CD14-positive monocyte (primary cell): Measurements from ENCODE around the gene NTRK3. TPM values are rescaled to one million over a fixed set of nuclear protein-coding genes. Genes with fewer than 3 reads are reported as not detected.

Source experiments
- DNase-seq, 3 donors: peaks; one replicate each; pipeline ENCODE4 v3.0.0-alpha.2; 2011 to 2022
- H2AFZ ChIP-seq: 2 replicates; pipeline ENCODE4 v1.6.0; 2012; ENCODE audit warnings: mild to moderate bottlenecking, low read depth, low read length, inconsistent platforms; ENCODE audit not compliant: insufficient read depth, poor library complexity, severe bottlenecking
- H3K27ac ChIP-seq, 2 donors: 1 replicate in 1 of 2; 2 replicates in 1 of 2; pipeline ENCODE4 v1.5.1; 2012 to 2013; ENCODE audit warnings: low read length in 2 of 2, control low read depth in 1 of 2, inconsistent platforms in 1 of 2, low read depth in 1 of 2, mild to moderate bottlenecking in 1 of 2
- H3K27me3 ChIP-seq, 2 donors: one replicate each; pipeline versions ENCODE4 v1.6.0 to v1.6.1; 2011 to 2013; ENCODE audit warnings: low read length in 2 of 2; ENCODE audit not compliant: control insufficient read depth in 2 of 2, insufficient read depth in 2 of 2
- H3K36me3 ChIP-seq, 2 donors: replicated peaks in 1 of 2; 1 replicate in 1 of 2; 2 replicates in 1 of 2; pipeline versions ENCODE4 v1.5.1 to v1.6.1; 2012 to 2013; ENCODE audit warnings: low read length in 2 of 2, control low read depth in 1 of 2, inconsistent platforms in 1 of 2, mild to moderate bottlenecking in 1 of 2; ENCODE audit not compliant: insufficient read depth in 2 of 2, control insufficient read depth in 1 of 2
- H3K4me1 ChIP-seq, 2 donors: 1 replicate in 1 of 2; 2 replicates in 1 of 2; pipeline versions ENCODE4 v1.5.1 to v1.6.1; 2012 to 2013; ENCODE audit warnings: low read length in 2 of 2, control low read depth in 1 of 2, inconsistent platforms in 1 of 2, mild to moderate bottlenecking in 1 of 2, moderate library complexity in 1 of 2; ENCODE audit not compliant: insufficient read depth in 2 of 2, control insufficient read depth in 1 of 2
- H3K4me2 ChIP-seq: replicated peaks from 2 replicates; pipeline ENCODE3; 2012; ENCODE audit warnings: low read length, moderate library complexity, mild to moderate bottlenecking; ENCODE audit not compliant: poor library complexity, severe bottlenecking; ENCODE audit errors: extremely low read depth
- H3K4me3 ChIP-seq, 3 experiments: fragments of 200-600 bp in 1 of 3; sonication (generic) in 1 of 3; replicated peaks in 1 of 3; 1 replicate in 2 of 3; 2 replicates in 1 of 3; pipeline ENCODE4 v1.5.1; 2011 to 2013; ENCODE audit warnings: low read length in 3 of 3, mild to moderate bottlenecking in 3 of 3, control low read depth in 2 of 3, low read depth in 2 of 3, inconsistent platforms in 1 of 3, moderate library complexity in 1 of 3
- H3K79me2 ChIP-seq: 2 replicates; pipeline ENCODE4 v1.6.0; 2012; ENCODE audit warnings: mild to moderate bottlenecking, control low read depth, inconsistent platforms, low read length, moderate library complexity; ENCODE audit not compliant: insufficient read depth
- H3K9ac ChIP-seq: 2 replicates; pipeline ENCODE4 v1.6.0; 2017; ENCODE audit warnings: low read length, mild to moderate bottlenecking; ENCODE audit not compliant: insufficient read depth, poor library complexity, severe bottlenecking
- H3K9me3 ChIP-seq, 2 donors: replicated peaks in 1 of 2; 1 replicate in 1 of 2; 2 replicates in 1 of 2; pipeline versions ENCODE4 v1.5.1 to v1.6.1; 2012 to 2013; ENCODE audit warnings: low read length in 2 of 2, control low read depth in 1 of 2; ENCODE audit not compliant: control insufficient read depth in 1 of 2, insufficient read depth in 1 of 2
- H4K20me1 ChIP-seq: 2 replicates; pipeline ENCODE4 v1.6.0; 2012; ENCODE audit warnings: mild to moderate bottlenecking, low read length, control low read depth, moderate library complexity; ENCODE audit not compliant: insufficient read depth
- H3K27ac Mint-ChIP-seq, 7 donors: one replicate each; pipeline ENCODE4 v1.8.0; 2020; ENCODE audit warnings: mild to moderate bottlenecking in 7 of 7, mixed read lengths in 7 of 7, moderate library complexity in 6 of 7, inconsistent platforms in 2 of 7
- H3K27me3 Mint-ChIP-seq, 3 donors: one replicate each; pipeline ENCODE4 v1.8.0; 2021 to 2022; ENCODE audit warnings: low read depth in 3 of 3, mild to moderate bottlenecking in 3 of 3, mixed read lengths in 3 of 3, moderate library complexity in 3 of 3, inconsistent platforms in 1 of 3
- H3K36me3 Mint-ChIP-seq, 2 donors: one replicate each; pipeline ENCODE4 v1.8.0; 2020; ENCODE audit warnings: mixed read lengths in 2 of 2, inconsistent platforms in 1 of 2, mild to moderate bottlenecking in 1 of 2
- H3K4me1 Mint-ChIP-seq: one replicate; pipeline ENCODE4 v1.8.0; 2020; ENCODE audit warnings: mild to moderate bottlenecking, mixed read lengths
- H3K4me3 Mint-ChIP-seq, 2 donors: one replicate each; pipeline ENCODE4 v1.8.0; 2020; ENCODE audit warnings: mild to moderate bottlenecking in 2 of 2, mixed read lengths in 2 of 2, moderate library complexity in 1 of 2
- H3K9me3 Mint-ChIP-seq, 7 donors: one replicate each; pipeline ENCODE4 v1.8.0; 2020 to 2022; ENCODE audit warnings: mixed read lengths in 7 of 7, mild to moderate bottlenecking in 6 of 7, moderate library complexity in 6 of 7, inconsistent platforms in 2 of 7
- WGBS: methylation state at CpG from one replicate; pipeline ENCODE4 v1.1.5; 2013; ENCODE audit warnings: missing lambda C conversion rate; ENCODE audit not compliant: insufficient coverage; 5-methylcytosine and 5-hydroxymethylcytosine counted together
- intact Hi-C, 2 donors: fragments of 100-400 bp; cut with micrococcal nuclease; formaldehyde crosslinking; loops; one replicate each; pipeline versions ENCODE4 v1.15.0 to v1.15.1; 2023
- polyA plus RNA-seq, 3 donors: library from polyadenylated mRNA; depleted of rRNA in 1 of 3; unstranded in 2 of 3; stranded (reverse) in 1 of 3; fragments of 300-500 nt in 2 of 3; fragments of >200 nt in 1 of 3; fragmentation: Illumina TruSeq in 2 of 3; gene quantifications; 1 replicate in 2 of 3; 2 replicates in 1 of 3; pipeline ENCODE4 v1.2.3, GENCODE V29; 2012 to 2021
- TF ChIP-seq, protein P1 (sequence below): fragments of 200-600 bp; IDR thresholded peaks from one replicate; pipeline ENCODE4 v1.8.0; 2022; ENCODE audit warnings: antibody characterized with exemption, mild to moderate bottlenecking

The NTRK3 gene
- polyA plus RNA-seq, 3 donors: not detected

DNA sequence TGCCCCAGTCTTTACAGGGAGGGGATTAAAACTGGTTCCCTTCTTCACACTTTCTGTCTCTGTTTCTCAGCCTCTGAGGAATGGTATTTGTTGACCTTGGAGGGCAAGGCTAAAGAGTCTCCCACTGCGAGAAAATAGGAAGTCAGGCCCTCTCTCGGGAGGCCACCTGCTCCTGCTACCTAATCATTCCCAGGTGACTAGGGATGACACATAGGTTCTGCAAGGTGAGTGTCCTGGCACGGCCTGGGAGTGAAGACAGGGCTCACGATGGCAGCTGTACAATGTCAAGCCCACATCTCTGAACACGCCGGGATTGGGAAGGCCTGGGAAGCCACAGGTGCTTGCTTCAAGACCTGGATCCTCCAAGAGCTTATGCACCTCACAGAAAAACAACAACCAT is 314.2 kb downstream of the NTRK3 start:
- Histone ChIP-seq H3K4me3 (no peak overlapping the region), H3K27me3 (no peaks in the 10 kb centered on the region), H3K27ac (no peak overlapping the region), H3K9ac (no peak overlapping the region), H4K20me1 (no peaks in the 10 kb centered on the region), H3K4me2 (no peak overlapping the region), H3K4me1 (no peaks in the 10 kb centered on the region), H3K9me3 (no peaks in the 10 kb centered on the region), H3K36me3 (no peaks in the 10 kb centered on the region), H3K79me2 (no peaks in the 10 kb centered on the region), H2AFZ (no peak overlapping the region)
- H3K36me3 Mint-ChIP-seq: no peaks in the 10 kb centered on the region
- WGBS: 80% methylated on average over 3 of the region's 6 CpGs
- no peak overlapping the region for H3K4me3 Mint-ChIP-seq
- peaks cover 0 to 8% (median 5%) of the 10 kb centered on the region in 3 donors for H3K27me3 Mint-ChIP-seq
- TF ChIP-seq, protein P1, sequence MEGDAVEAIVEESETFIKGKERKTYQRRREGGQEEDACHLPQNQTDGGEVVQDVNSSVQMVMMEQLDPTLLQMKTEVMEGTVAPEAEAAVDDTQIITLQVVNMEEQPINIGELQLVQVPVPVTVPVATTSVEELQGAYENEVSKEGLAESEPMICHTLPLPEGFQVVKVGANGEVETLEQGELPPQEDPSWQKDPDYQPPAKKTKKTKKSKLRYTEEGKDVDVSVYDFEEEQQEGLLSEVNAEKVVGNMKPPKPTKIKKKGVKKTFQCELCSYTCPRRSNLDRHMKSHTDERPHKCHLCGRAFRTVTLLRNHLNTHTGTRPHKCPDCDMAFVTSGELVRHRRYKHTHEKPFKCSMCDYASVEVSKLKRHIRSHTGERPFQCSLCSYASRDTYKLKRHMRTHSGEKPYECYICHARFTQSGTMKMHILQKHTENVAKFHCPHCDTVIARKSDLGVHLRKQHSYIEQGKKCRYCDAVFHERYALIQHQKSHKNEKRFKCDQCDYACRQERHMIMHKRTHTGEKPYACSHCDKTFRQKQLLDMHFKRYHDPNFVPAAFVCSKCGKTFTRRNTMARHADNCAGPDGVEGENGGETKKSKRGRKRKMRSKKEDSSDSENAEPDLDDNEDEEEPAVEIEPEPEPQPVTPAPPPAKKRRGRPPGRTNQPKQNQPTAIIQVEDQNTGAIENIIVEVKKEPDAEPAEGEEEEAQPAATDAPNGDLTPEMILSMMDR: no peak
- H3K4me1 Mint-ChIP-seq: no peaks in the 10 kb centered on the region
- intact Hi-C loops: no loop called here
- no peak for DNase-seq
- H3K27ac Mint-ChIP-seq: no peak overlapping the region
- H3K9me3 Mint-ChIP-seq: peaks cover 0 to 2% (median 0%) of the 10 kb centered on the region in 7 donors

DNA sequence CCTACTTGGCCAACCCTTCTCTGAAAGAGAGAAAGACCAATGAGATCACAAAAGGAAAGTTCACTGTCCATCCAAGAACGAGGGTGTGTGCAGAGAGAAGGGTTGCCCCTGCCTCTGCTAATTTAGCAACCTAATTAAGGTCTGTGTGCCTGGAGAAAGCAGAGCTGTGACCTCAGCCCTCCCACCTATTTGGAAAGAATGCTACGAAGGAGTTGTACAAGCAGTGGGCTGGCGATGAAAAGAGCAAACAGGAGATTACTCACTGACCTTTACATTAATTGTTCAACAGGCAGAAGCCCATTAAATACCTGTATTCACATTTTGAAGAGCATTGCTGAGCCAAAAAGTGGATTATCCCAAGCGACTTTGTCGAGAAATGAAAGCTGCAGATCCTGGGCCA is 314.9 kb downstream of the NTRK3 start:
- Histone ChIP-seq H3K4me2 (no peak overlapping the region), H3K79me2 (no peaks in the 10 kb centered on the region), H3K9me3 (no peaks in the 10 kb centered on the region), H3K36me3 (no peaks in the 10 kb centered on the region), H3K4me3 (no peak overlapping the region), H3K9ac (no peak overlapping the region), H2AFZ (no peak overlapping the region), H3K27ac (no peak overlapping the region), H4K20me1 (no peaks in the 10 kb centered on the region), H3K4me1 (no peaks in the 10 kb centered on the region), H3K27me3 (no peaks in the 10 kb centered on the region)
- no peak for DNase-seq
- intact Hi-C loops: no loop called here
- TF ChIP-seq, protein P1: no peak
- no peaks in the 10 kb centered on the region for H3K4me1 Mint-ChIP-seq
- WGBS: no CpG with 5 or more reads among the region's 5 CpGs
- peaks cover 0 to 2% (median 0%) of the 10 kb centered on the region in 7 donors for H3K9me3 Mint-ChIP-seq
- H3K27me3 Mint-ChIP-seq: peaks cover 0 to 8% (median 5%) of the 10 kb centered on the region in 3 donors
- H3K4me3 Mint-ChIP-seq: no peak overlapping the region
- no peaks in the 10 kb centered on the region for H3K36me3 Mint-ChIP-seq
- no peak overlapping the region for H3K27ac Mint-ChIP-seq
